ENCODE results near the gene VARS2. TPM values are rescaled to one million over a fixed set of nuclear protein-coding genes. Genes with fewer than 3 reads are reported as not detected.
A peak's percentile ranks its signal among the peaks of the same experiment; 100 is the strongest.

The VARS2 gene
- total and polyA plus RNA-seq, 9 of the 15 experiments (the other 6 are each of a cell fraction or from before 2014, with no cell fraction given): 1.6 to 53.6 (median 29.9) TPM

- TF ChIP-seq MTF1 (CRISPR knock-in tag; IDR thresholded peaks at IDR 0.05; ENCODE audit: borderline replicate concordance) (no peak), SP1 (CRISPR knock-in tag; IDR thresholded peaks at IDR 0.05) (peak; percentile 48; the same call in 1 of the 2 replicates), ZNF277 (CRISPR knock-in tag; IDR thresholded peaks at IDR 0.05; ENCODE audit: borderline replicate concordance) (no peak), KLF6 (CRISPR knock-in tag; IDR thresholded peaks at IDR 0.05; ENCODE audit: borderline replicate concordance) (no peak), AFF1 (IDR thresholded peaks at IDR 0.05; ENCODE audit: low read depth in 1 of 2, partially characterized antibody in 2 of 2) (peak in 1 of 2 experiments; percentile 76), ZBTB11 (CRISPR knock-in tag; IDR thresholded peaks at IDR 0.05) (no peak), ZFX (CRISPR knock-in tag; IDR thresholded peaks at IDR 0.05) (peak; percentile 92), ZBTB43 (CRISPR knock-in tag; IDR thresholded peaks at IDR 0.05) (no peak), RAD21 (CRISPR knock-in tag; conservative IDR thresholded peaks at IDR 0.05 in 1 of 2, IDR thresholded peaks at IDR 0.05 in 1 of 2) (peak; percentile 98 to 99), EP300 (IDR thresholded peaks at IDR 0.05; ENCODE audit: low read length) (peak; percentile 70), ATF1 (CRISPR knock-in tag; IDR thresholded peaks at IDR 0.05) (no peak), ATF1 (tag; IDR thresholded peaks at IDR 0.05) (peak; percentile 8; the same call in 1 of the 2 replicates), RCOR1 (IDR thresholded peaks at IDR 0.05; ENCODE audit: borderline replicate concordance in 1 of 2, low read depth in 2 of 2, low read length in 2 of 2) (peak in 1 of 2 experiments; percentile 85; a peak in 3 of 4 replicates)
Observed at GRCh38 chr6:30877419-30878262, 36.4 kb upstream of the VARS2 start (continued).

Data from K562 (cell line).